GM23338 (cell line): Measurements from ENCODE around the gene HNRNPA1.

Experiments used
- CREB1 ChIP-seq: fragments of 250-450 bp; sonication (Bioruptor Pico); IDR thresholded peaks from 2 replicates; pipeline ENCODE4 v1.5.0; 2020; ENCODE audit warnings: low read depth, mild to moderate bottlenecking, moderate library complexity
- ETS1 ChIP-seq: IDR thresholded peaks from 2 replicates; pipeline ENCODE4 v1.6.1; 2016; ENCODE audit warnings: antibody characterized with exemption
- EZH2 ChIP-seq: fragments of 200-600 bp; sonication (generic); IDR thresholded peaks from one replicate; pipeline ENCODE4 v1.8.0; 2017; ENCODE audit warnings: antibody characterized with exemption, mild to moderate bottlenecking, low read depth; ENCODE audit not compliant: unreplicated experiment
- EZH2phosphoT487 ChIP-seq: fragments of 200-600 bp; sonication (generic); IDR thresholded peaks from one replicate; pipeline ENCODE4 v1.8.1; 2018; ENCODE audit warnings: antibody characterized with exemption; ENCODE audit not compliant: unreplicated experiment
- NANOG ChIP-seq: IDR thresholded peaks from 2 replicates; pipeline ENCODE4 v1.6.1; 2016; ENCODE audit warnings: antibody characterized with exemption, borderline replicate concordance
- POLR2AphosphoS5 ChIP-seq: IDR thresholded peaks from 2 replicates; pipeline ENCODE4 v1.6.1; 2016; ENCODE audit warnings: antibody characterized with exemption, low read depth
- REST ChIP-seq: IDR thresholded peaks from one replicate; pipeline ENCODE4 v1.6.1; 2018; ENCODE audit warnings: antibody characterized with exemption; ENCODE audit not compliant: unreplicated experiment
- TF ChIP-seq, protein P1 (sequence below), 2 experiments: fragments of 200-600 bp in 1 of 2; sonication (generic) in 1 of 2; conservative IDR thresholded peaks; 2 replicates each; pipeline versions ENCODE4 v1.5.1 to v1.6.1; 2016 to 2017; ENCODE audit warnings: antibody characterized with exemption in 2 of 2, low read depth in 2 of 2, mild to moderate bottlenecking in 2 of 2, moderate library complexity in 1 of 2
- TF ChIP-seq, protein P2 (sequence below): fragments of 250-450 bp; sonication (Bioruptor Pico); IDR thresholded peaks from 2 replicates; pipeline ENCODE4 v1.5.0; 2020; ENCODE audit warnings: mild to moderate bottlenecking, moderate library complexity

GRCh38 chr12:54331461-54331860 is 50.9 kb downstream of the HNRNPA1 start:
- TF ChIP-seq, protein P1, sequence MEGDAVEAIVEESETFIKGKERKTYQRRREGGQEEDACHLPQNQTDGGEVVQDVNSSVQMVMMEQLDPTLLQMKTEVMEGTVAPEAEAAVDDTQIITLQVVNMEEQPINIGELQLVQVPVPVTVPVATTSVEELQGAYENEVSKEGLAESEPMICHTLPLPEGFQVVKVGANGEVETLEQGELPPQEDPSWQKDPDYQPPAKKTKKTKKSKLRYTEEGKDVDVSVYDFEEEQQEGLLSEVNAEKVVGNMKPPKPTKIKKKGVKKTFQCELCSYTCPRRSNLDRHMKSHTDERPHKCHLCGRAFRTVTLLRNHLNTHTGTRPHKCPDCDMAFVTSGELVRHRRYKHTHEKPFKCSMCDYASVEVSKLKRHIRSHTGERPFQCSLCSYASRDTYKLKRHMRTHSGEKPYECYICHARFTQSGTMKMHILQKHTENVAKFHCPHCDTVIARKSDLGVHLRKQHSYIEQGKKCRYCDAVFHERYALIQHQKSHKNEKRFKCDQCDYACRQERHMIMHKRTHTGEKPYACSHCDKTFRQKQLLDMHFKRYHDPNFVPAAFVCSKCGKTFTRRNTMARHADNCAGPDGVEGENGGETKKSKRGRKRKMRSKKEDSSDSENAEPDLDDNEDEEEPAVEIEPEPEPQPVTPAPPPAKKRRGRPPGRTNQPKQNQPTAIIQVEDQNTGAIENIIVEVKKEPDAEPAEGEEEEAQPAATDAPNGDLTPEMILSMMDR (conservative IDR thresholded peaks at IDR 0.05; ENCODE audit: low read depth in 2 of 2) = no peak
- TF ChIP-seq EZH2 (no peak), REST (no peak), EZH2phosphoT487 (no peak), POLR2AphosphoS5 (no peak), CREB1 (no peak), ETS1 (no peak), NANOG (no peak)
- TF ChIP-seq, protein P2, sequence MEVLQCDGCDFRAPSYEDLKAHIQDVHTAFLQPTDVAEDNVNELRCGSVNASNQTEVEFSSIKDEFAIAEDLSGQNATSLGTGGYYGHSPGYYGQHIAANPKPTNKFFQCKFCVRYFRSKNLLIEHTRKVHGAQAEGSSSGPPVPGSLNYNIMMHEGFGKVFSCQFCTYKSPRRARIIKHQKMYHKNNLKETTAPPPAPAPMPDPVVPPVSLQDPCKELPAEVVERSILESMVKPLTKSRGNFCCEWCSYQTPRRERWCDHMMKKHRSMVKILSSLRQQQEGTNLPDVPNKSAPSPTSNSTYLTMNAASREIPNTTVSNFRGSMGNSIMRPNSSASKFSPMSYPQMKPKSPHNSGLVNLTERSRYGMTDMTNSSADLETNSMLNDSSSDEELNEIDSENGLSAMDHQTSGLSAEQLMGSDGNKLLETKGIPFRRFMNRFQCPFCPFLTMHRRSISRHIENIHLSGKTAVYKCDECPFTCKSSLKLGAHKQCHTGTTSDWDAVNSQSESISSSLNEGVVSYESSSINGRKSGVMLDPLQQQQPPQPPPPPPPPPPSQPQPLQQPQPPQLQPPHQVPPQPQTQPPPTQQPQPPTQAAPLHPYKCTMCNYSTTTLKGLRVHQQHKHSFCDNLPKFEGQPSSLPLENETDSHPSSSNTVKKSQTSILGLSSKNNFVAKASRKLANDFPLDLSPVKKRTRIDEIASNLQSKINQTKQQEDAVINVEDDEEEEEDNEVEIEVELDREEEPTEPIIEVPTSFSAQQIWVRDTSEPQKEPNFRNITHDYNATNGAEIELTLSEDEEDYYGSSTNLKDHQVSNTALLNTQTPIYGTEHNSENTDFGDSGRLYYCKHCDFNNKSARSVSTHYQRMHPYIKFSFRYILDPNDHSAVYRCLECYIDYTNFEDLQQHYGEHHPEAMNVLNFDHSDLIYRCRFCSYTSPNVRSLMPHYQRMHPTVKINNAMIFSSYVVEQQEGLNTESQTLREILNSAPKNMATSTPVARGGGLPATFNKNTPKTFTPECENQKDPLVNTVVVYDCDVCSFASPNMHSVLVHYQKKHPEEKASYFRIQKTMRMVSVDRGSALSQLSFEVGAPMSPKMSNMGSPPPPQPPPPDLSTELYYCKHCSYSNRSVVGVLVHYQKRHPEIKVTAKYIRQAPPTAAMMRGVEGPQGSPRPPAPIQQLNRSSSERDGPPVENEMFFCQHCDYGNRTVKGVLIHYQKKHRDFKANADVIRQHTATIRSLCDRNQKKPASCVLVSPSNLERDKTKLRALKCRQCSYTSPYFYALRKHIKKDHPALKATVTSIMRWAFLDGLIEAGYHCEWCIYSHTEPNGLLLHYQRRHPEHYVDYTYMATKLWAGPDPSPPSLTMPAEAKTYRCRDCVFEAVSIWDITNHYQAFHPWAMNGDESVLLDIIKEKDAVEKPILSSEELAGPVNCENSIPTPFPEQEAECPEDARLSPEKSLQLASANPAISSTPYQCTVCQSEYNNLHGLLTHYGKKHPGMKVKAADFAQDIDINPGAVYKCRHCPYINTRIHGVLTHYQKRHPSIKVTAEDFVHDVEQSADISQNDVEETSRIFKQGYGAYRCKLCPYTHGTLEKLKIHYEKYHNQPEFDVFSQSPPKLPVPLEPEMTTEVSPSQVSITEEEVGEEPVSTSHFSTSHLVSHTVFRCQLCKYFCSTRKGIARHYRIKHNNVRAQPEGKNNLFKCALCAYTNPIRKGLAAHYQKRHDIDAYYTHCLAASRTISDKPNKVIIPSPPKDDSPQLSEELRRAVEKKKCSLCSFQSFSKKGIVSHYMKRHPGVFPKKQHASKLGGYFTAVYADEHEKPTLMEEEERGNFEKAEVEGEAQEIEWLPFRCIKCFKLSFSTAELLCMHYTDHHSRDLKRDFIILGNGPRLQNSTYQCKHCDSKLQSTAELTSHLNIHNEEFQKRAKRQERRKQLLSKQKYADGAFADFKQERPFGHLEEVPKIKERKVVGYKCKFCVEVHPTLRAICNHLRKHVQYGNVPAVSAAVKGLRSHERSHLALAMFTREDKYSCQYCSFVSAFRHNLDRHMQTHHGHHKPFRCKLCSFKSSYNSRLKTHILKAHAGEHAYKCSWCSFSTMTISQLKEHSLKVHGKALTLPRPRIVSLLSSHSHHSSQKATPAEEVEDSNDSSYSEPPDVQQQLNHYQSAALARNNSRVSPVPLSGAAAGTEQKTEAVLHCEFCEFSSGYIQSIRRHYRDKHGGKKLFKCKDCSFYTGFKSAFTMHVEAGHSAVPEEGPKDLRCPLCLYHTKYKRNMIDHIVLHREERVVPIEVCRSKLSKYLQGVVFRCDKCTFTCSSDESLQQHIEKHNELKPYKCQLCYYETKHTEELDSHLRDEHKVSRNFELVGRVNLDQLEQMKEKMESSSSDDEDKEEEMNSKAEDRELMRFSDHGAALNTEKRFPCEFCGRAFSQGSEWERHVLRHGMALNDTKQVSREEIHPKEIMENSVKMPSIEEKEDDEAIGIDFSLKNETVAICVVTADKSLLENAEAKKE (CRISPR knock-in tag) = no peak
